GM18870 (cell line): ENCODE results near the gene FKBP3.
"Not testable (repeated sequence)": the region's sequence is repeated elsewhere in the genome, so short reads cannot be mapped to it uniquely, and the experiment has no call there.

ENCODE experiments used
- ATAC-seq: cut with Tn5 transposase; IDR thresholded peaks from one replicate; pipeline ENCODE4 v1.9.1; 2021; ENCODE audit warnings: moderate library complexity; ENCODE audit not compliant: unreplicated experiment

FKBP3 gene

GRCh38 chr14:45114327-45114726 lies 20.0 kb downstream of the FKBP3 start:
- no peak for ATAC-seq

DNA sequence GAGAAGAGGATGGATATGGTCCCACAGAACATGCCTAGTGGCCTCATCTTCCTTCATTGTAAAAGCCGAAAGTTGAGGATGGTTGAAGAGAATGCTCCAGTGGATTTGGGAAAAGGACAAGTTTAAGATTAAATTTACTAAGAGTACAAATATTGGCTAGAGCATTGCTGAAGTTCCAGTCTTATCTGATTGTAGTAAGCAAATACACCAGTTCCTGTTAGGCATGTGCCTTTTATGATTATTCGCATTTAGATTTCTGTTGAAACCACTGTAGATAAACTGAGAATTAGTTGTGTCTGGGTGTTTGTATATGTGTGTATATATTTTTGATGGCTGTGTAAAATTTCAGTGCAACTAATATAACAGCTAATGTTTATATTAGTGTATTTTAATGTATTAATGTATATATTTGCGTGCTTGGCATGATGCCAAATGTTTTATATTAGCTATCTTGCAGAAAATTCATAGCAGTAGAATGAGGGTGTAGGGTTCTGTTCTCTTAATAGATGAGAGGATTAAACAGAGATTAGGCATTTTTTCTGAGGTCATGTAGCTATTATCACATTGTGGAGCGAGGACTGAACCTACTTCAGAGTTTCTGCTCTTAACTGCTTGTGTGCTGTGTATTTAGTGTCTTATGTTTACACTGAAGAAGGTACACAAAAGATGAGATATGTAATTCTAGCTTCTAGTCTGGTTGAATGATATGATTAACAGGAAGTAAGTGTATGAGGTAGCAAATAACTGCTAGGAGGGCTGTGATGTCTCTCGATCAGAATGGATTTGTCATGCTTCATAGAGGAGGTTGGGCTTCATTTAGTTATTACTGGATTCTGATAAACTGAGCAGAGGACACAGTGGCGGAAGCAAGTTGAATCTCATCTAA lies 21.1 kb downstream of the FKBP3 start:
- ATAC-seq: no peak

DNA sequence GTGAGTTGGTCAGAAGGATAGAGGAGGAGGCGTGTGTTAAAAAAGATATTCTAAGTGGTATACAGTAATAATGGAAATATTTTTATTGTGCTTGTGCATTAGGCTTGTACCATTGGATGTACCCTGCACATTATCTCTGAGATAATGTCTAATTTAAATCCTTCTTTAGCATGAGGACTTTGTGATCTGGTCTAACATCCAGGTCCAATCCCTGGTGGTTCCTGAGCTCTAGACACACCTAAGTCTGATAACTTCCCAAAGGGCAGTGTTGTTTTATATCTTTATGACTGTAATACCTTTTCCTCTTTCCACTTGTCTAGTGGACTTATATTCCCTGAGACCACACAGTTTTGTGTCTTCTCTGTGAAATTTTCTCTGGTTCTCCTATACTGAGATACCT lies 29.7 kb downstream of the FKBP3 start:
- no peak for ATAC-seq

- no peak for ATAC-seq
These were observed 30.5 kb downstream of the FKBP3 start for GRCh38 chr14:45103806-45104205.

DNA sequence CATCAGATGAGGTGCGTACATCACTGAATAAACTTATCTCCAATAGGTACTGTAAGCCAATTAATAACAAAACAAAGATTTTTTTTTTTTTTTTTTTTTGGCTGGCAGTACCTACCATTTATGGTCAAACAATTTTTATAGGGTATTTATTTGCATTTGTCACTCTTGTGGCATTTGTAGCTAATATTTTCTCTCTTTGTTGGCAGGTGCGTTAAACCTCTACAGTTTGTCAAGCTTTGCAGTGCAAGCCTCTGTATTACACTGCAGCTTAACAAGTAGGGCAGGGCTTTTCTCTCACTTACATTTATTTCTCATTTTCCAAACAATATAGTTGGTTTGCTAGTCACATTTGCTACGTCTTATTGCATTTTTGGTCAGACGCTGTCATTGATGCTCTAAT lies 38.1 kb downstream of the FKBP3 start:
- ATAC-seq: no peak

DNA sequence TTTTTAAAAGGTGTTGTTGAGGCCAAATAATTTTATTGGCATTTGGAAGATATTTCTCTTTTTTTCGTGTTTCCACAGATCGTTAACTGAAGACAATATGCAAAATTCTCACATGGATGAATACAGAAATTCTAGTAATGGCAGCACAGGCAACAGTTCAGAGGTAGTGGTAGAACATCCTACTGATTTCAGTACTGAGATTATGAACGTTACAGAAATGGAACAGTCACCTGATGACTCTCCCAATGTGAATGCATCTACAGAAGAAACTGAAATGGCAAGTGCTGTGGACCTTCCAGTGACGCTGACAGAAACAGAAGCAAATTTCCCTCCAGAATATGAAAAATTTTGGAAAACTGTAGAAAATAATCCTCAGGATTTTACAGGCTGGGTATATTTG lies 39.1 kb downstream of the FKBP3 start:
- ATAC-seq: no peak

DNA sequence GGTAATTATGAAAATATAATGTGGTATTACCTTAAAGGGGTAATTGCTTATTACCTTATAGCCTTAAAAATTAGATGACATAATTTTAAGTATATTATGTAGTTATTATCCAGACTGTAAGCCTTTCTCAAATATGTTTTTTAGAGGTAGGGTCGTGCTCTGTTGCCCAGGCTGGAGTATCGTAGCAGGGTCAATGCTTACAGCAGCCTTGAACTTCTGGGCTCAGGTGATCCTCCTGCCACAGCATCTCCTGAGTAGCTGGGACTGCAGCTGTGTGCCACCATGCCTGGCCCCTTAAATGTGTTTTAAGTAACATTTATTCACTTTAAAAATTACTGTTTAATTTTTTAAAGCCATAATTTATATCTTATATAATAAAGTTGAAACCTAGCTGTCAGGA lies 40.0 kb downstream of the FKBP3 start:
- no peak for ATAC-seq

DNA sequence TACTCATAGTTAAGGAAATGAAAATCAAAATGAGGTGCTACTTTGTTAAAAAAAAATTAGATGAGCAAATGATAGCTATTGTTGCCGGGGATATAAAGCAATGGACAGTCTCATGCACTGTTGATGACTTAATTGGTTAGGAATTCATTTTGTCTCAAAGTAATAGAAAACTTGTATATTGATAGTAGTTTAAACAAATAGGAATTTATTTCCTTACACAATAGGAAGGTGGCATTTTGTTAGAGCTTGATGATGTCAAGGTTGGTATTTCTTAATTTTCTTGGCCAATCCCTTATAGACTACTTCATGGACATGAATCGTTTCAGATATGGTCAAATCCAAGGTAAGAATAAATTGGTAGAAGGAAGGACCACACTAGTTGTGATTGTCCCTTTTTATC lies 42.6 kb downstream of the FKBP3 start:
- no peak for ATAC-seq

GRCh38 chr14:45089813-45090212 lies 44.5 kb downstream of the FKBP3 start:
- ATAC-seq: peak; percentile 89

DNA sequence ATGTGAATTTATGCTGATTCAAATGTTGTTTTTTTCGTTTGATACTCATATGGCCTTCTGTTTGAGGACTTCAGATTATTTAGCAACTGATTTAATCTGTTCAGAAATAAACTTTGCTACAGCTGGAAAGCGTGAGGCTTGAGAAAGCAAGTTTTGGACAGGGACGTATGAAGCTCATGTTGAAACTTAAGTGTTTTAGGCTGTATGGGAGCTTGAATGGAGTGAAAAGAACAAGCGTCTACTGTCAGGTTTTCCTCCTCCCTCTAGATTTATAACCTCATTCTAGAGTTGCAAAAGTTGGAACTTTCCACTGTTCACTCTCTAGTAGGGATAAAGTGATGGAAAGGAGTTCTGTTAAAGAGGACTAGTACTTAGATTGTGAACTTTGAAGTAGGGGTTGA lies 49.3 kb downstream of the FKBP3 start:
- ATAC-seq: no peak

- peak; percentile 81 for ATAC-seq
These were observed 50.1 kb downstream of the FKBP3 start, which contains the start of gene PRPF39 for GRCh38 chr14:45083976-45084722. PRPF39 (plus strand) TSS chr14:45084116; CDS start chr14:45095240, 11,124 bp downstream.

DNA sequence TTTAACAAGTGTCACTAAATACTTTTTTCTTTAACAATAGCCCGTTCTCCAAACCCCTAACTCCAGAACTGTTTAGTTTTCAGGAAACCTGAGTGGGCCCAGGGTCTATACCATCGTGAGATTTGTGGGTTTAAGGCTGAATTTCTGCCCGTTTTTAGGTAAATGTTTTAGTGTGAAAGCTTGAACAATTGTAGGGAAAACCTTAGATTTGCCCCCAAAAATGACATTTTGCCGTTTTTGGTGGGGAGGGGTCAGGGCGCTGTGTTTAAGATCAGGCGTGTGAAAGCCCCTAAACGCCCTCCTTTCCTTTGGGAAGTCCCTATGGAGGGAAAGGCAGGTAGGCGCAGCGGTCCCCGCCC lies 50.7 kb downstream of the FKBP3 start:
- ATAC-seq: no peak

GRCh38 chr14:45082420-45082819 lies 51.9 kb downstream of the FKBP3 start:
- no peak for ATAC-seq

DNA sequence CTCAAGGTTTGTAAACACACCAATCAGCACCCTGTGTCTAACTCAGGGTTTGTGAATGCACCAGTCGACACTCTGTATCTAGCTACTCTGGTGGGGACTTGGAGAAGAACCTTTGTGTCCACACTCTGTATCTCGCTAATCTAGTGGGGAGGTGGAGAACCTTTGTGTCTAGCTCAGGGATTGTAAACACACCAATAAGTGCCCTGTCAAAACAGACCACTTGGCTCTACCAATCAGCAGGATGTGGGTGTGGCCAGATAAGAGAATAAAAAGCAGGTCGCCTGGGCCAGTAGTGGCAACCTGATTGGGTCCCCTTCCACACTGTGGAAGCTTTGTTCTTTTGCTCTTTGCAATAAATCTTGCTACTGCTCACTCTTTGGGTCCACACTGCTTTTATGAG lies 53.2 kb downstream of the FKBP3 start:
- ATAC-seq: not testable (repeated sequence)

DNA sequence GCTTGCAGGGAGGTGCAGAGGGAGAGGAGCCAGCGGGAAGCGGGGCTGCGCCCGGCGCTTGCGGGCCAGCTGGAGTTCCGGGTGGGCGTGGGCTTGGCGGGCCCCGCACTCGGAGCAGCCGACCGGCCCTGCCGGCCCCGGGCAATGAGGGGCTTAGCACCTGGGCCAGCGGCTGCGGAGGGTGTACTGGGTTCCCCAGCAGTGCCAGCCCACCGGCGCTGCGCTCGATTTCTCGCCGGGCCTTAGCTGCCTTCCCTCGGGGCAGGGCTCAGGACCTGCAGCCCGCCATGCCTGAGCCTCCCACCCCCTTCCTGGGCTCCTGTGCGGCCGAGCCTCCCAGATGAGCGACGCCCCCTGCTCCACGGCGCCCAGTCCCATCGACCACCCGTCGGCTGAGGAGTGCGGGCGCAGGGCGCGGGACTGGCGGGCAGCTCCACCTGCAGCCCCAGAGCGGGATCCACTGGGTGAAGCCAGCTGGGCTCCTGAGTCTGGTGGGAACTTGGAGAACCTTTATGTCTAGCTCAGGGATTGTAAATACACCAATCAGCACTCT lies 53.8 kb downstream of the FKBP3 start:
- not testable (repeated sequence) for ATAC-seq

DNA sequence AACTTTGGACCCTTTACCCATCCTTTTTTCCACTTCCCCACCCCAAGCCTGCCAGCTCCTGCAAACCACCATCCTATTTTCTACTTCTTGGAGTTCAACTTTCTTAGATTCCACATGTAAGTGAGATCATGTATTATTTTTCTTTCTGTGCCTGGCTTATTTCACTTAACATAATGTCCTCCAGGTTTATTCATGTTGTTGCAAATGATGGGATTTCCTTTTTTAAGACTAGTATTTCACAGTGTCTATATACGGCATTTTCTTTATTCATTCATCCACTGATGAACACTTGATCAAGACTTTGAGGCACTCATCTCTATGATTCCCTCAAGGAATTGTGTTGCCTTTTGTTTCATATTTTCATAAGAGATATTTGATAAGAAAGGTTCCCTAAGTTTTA lies 56.0 kb downstream of the FKBP3 start:
- no peak for ATAC-seq

DNA sequence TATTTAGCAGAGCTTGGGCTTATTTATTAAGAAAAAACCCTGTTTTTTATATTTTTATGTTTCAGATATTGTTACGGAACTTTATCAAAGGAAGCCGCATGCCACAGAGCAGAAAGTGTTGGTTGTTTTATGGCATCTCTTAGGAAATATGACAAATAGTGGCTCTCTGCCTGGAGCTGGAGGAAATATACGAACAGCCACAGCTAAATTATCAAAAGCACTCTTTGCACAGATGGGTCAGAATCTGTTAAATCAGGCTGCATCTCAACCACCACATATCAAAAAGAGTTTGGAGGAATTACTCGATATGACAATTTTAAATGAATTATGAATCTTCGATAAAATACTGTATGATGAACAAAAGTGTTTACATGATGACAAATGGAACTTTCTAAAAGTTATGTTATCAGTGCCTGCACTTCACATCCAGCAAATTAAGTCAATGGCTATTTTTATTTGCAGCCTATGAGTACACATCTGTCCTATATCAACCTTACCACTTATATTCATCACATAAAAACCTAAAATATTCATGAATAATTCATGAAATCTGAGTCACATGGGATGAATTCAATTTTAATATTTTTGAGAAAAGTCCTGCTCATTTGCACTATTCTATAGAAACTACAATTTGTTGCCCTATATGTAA lies 60.9 kb downstream of the FKBP3 start:
- ATAC-seq: no peak

DNA sequence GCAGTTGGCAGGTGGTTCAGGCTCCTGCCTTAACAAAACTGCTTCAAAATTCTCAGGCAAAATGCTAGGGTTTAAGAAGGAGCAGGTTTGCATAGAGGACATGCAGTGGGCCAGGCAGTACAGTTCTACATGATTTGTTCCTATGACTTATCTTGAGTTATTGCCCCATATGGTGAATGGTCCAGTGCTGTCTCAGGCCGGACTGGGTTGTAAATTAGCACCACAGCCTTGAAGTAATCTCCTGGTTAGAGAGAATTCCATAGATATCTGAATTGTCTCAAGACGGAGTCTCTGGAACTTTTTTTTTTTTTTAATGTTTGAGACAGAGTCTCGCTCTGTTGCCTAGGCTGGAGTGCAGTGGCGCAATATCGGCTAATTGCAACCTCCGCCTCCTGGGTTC lies 62.2 kb downstream of the FKBP3 start:
- no peak for ATAC-seq

GRCh38 chr14:45070215-45070614 lies 64.1 kb downstream of the FKBP3 start:
- ATAC-seq: no peak

GRCh38 chr14:45068396-45068795 lies 65.9 kb downstream of the FKBP3 start:
- no peak for ATAC-seq

DNA sequence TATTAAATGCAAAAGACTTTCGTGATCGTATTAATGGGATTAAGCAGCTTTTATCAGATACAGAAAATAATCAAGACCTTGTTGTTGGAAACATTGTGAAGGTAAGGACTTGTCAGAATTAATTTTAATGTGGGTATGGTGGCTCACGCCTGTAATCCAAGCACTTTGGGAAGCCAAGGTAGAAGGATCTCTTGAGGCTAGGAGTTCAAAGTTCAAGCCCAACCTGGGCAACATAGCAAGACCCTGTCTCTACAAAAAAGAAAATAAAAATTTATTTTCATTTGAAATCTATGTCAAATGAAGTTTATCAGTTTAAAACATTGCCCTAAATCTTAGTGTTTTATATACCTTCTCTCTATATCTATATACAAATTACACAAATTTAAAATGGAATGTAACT lies 67.6 kb downstream of the FKBP3 start:
- no peak for ATAC-seq
